H9 (cell line): Measurements from ENCODE around the gene TRIOBP. TPM values are rescaled to one million over a fixed set of nuclear protein-coding genes. Genes with fewer than 3 reads are reported as not detected.
A peak's percentile ranks its signal among the peaks of the same experiment; 100 is the strongest.

Experiments used
- DNase-seq: peaks from one replicate; pipeline ENCODE4 v3.0.0-alpha.2; 2017
- H2AFZ ChIP-seq: one replicate; pipeline ENCODE4 v1.6.1; 2013; ENCODE audit warnings: mild to moderate bottlenecking, low read length, control low read depth, moderate library complexity
- H2AK5ac ChIP-seq: 2 replicates; pipeline ENCODE4 v1.6.1; 2013; ENCODE audit warnings: low read length, control low read depth, mixed read lengths; ENCODE audit not compliant: insufficient read length
- H2BK120ac ChIP-seq: one replicate; pipeline ENCODE4 v1.6.1; 2013; ENCODE audit warnings: low read depth, mild to moderate bottlenecking, low read length, control low read depth, inconsistent platforms; ENCODE audit not compliant: poor library complexity, severe bottlenecking
- H2BK12ac ChIP-seq: 2 replicates; pipeline ENCODE4 v1.6.1; 2013; ENCODE audit warnings: low read length, control low read depth, mixed read lengths, low read depth; ENCODE audit not compliant: insufficient read length
- H2BK15ac ChIP-seq: 2 replicates; pipeline ENCODE4 v1.6.1; 2013; ENCODE audit warnings: low read depth, low read length, control low read depth
- H2BK20ac ChIP-seq: one replicate; pipeline ENCODE4 v1.6.1; 2013; ENCODE audit warnings: low read depth, mild to moderate bottlenecking, low read length, control low read depth, inconsistent platforms; ENCODE audit not compliant: poor library complexity, severe bottlenecking
- H2BK5ac ChIP-seq: 2 replicates; pipeline ENCODE4 v1.6.1; 2013; ENCODE audit warnings: low read length, control low read depth, mixed read lengths; ENCODE audit not compliant: insufficient read length
- H3K14ac ChIP-seq: 2 replicates; pipeline ENCODE4 v1.6.1; 2013; ENCODE audit warnings: low read length, control low read depth; ENCODE audit not compliant: insufficient read depth
- H3K18ac ChIP-seq: 2 replicates; pipeline ENCODE4 v1.6.1; 2013; ENCODE audit warnings: low read depth, mild to moderate bottlenecking, mixed read lengths, low read length, control low read depth; ENCODE audit not compliant: insufficient read length
- H3K23ac ChIP-seq: 2 replicates; pipeline ENCODE4 v1.6.1; 2013; ENCODE audit warnings: low read length, control low read depth, mixed read lengths, low read depth; ENCODE audit not compliant: insufficient read length
- H3K23me2 ChIP-seq: 2 replicates; pipeline ENCODE4 v1.6.1; 2013; ENCODE audit warnings: low read depth, mild to moderate bottlenecking, mixed read lengths, low read length, control low read depth; ENCODE audit not compliant: insufficient read length, poor library complexity, severe bottlenecking
- H3K27ac ChIP-seq: 2 replicates; pipeline ENCODE4 v1.5.1; 2013; ENCODE audit warnings: low read length, control low read depth, mixed read lengths, low read depth; ENCODE audit not compliant: insufficient read length
- H3K27me3 ChIP-seq: 2 replicates; pipeline ENCODE4 v1.6.1; 2013; ENCODE audit warnings: low read length, control low read depth, inconsistent platforms; ENCODE audit not compliant: insufficient read depth
- H3K4ac ChIP-seq: 2 replicates; pipeline ENCODE4 v1.6.1; 2013; ENCODE audit warnings: low read depth, mild to moderate bottlenecking, control low read depth, inconsistent platforms, low read length, moderate library complexity
- H3K4me1 ChIP-seq: 2 replicates; pipeline ENCODE4 v1.6.1; 2013; ENCODE audit warnings: low read length, control low read depth, inconsistent platforms; ENCODE audit not compliant: insufficient read depth
- H3K4me2 ChIP-seq: 2 replicates; pipeline ENCODE4 v1.6.1; 2013; ENCODE audit warnings: low read length, control low read depth, mixed read lengths; ENCODE audit not compliant: insufficient read length, insufficient read depth
- H3K56ac ChIP-seq: 2 replicates; pipeline ENCODE4 v1.6.1; 2013; ENCODE audit warnings: low read depth, mild to moderate bottlenecking, mixed read lengths, low read length, control low read depth; ENCODE audit not compliant: insufficient read length
- H3K79me1 ChIP-seq: 2 replicates; pipeline ENCODE4 v1.6.1; 2013; ENCODE audit warnings: low read depth, mild to moderate bottlenecking, moderate library complexity, low read length, control low read depth, inconsistent platforms; ENCODE audit not compliant: insufficient read depth, poor library complexity, severe bottlenecking
- H3K79me2 ChIP-seq: 2 replicates; pipeline ENCODE4 v1.6.1; 2013; ENCODE audit warnings: low read length, control low read depth, inconsistent platforms; ENCODE audit not compliant: insufficient read depth
- H3K9ac ChIP-seq: 2 replicates; pipeline ENCODE4 v1.6.1; 2013; ENCODE audit warnings: low read length, control low read depth, mixed read lengths; ENCODE audit not compliant: insufficient read length; ENCODE audit errors: extremely low read depth
- H3K9me3 ChIP-seq: one replicate; pipeline ENCODE4 v1.6.1; 2013; ENCODE audit warnings: low read depth, low read length, inconsistent platforms; ENCODE audit not compliant: control insufficient read depth
- H3T11ph ChIP-seq: one replicate; pipeline ENCODE4 v1.6.1; 2013; ENCODE audit warnings: mild to moderate bottlenecking, low read length, control low read depth, inconsistent platforms
- H4K20me1 ChIP-seq: one replicate; pipeline ENCODE4 v1.6.1; 2013; ENCODE audit not compliant: control insufficient read depth, insufficient read length, insufficient read depth
- H4K5ac ChIP-seq: 2 replicates; pipeline ENCODE4 v1.6.1; 2013; ENCODE audit warnings: low read depth, mild to moderate bottlenecking, mixed read lengths, low read length, control low read depth; ENCODE audit not compliant: insufficient read length
- H4K8ac ChIP-seq: replicated peaks from 2 replicates; pipeline ENCODE4 v1.6.1; 2013; ENCODE audit warnings: low read length, control low read depth, mixed read lengths, low read depth; ENCODE audit not compliant: insufficient read length
- H4K91ac ChIP-seq: 2 replicates; pipeline ENCODE4 v1.6.1; 2013; ENCODE audit warnings: low read depth, mild to moderate bottlenecking, moderate library complexity, mixed read lengths, low read length, control low read depth; ENCODE audit not compliant: insufficient read length
- H3K27ac Mint-ChIP-seq, 3 experiments: 2 replicates in 2 of 3; 3 replicates in 1 of 3; pipeline ENCODE4 v1.8.0; 2020 to 2021; ENCODE audit warnings: mixed read lengths in 3 of 3, mild to moderate bottlenecking in 1 of 3, moderate library complexity in 1 of 3
- H3K27me3 Mint-ChIP-seq: 2 replicates; pipeline ENCODE4 v1.8.0; 2021; ENCODE audit warnings: low read depth, mild to moderate bottlenecking, moderate library complexity, mixed read lengths
- H3K36me3 Mint-ChIP-seq, 3 experiments: 2 replicates in 2 of 3; 3 replicates in 1 of 3; pipeline ENCODE4 v1.8.0; 2020 to 2021; ENCODE audit warnings: low read depth in 3 of 3, mixed read lengths in 3 of 3; ENCODE audit not compliant: insufficient read depth in 1 of 3
- H3K4me1 Mint-ChIP-seq, 2 experiments: 2 replicates each; pipeline ENCODE4 v1.8.0; 2020; ENCODE audit warnings: mixed read lengths in 2 of 2
- H3K4me3 Mint-ChIP-seq, 2 experiments: 2 replicates in 1 of 2; 3 replicates in 1 of 2; pipeline ENCODE4 v1.8.0; 2020 to 2021; ENCODE audit warnings: mild to moderate bottlenecking in 2 of 2, mixed read lengths in 2 of 2, moderate library complexity in 1 of 2
- H3K9me3 Mint-ChIP-seq, 2 experiments: 2 replicates in 1 of 2; 3 replicates in 1 of 2; pipeline ENCODE4 v1.8.0; 2020; ENCODE audit warnings: mild to moderate bottlenecking in 2 of 2, mixed read lengths in 2 of 2, moderate library complexity in 1 of 2
- WGBS: extraction: QIAGEN DNeasy Blood & Tissue Kit; methylation state at CpG from one replicate; pipeline ENCODE4 v1.1.7; 2013; ENCODE audit warnings: missing lambda C conversion rate, low lambda C conversion rate, mixed read lengths; ENCODE audit not compliant: insufficient read length; ENCODE audit errors: extremely low coverage; 5-methylcytosine and 5-hydroxymethylcytosine counted together
- total RNA-seq: library from RNA; stranded (reverse); gene quantifications from 2 replicates; pipeline ENCODE4 v1.2.1, GENCODE V29; 2021
- TF ChIP-seq, protein P1 (sequence below): fragments of 200-600 bp; sonication (generic); conservative IDR thresholded peaks from 3 replicates; pipeline ENCODE4 v1.8.0; 2021; ENCODE audit warnings: antibody characterized with exemption, mild to moderate bottlenecking

The TRIOBP gene
- total RNA-seq, 1 experiment from 2014 or later = 52.7 TPM

DNA sequence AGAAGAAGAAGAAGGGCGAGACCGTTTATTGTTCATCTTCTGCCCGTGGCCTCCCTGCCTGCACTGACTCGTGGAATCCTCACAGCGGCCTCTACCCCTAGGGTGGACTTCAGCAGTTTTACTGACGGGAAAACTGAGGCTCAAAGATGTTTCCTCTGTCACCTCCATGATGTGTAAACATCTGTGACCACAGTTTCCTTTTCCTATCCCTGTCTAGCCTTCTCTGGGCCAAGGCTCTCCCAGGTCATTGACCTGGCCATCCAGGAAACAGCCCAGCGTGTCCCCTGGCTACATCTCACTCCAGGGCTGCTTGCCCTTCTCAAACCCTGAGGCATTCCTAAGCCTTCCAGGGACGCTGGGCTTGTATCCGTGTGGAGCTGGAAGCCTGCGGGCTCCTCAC, 61.8 kb downstream of the TRIOBP start:
- Histone ChIP-seq H3K79me1 (no peaks in the 10 kb centered on the region), H3K9me3 (no peaks in the 10 kb centered on the region), H3K23me2 (no peaks in the 10 kb centered on the region), H3K4ac (no peak overlapping the region), H2AFZ (no peak overlapping the region), H2AK5ac (no peak overlapping the region), H4K5ac (no peak overlapping the region), H3K9ac (no peak overlapping the region), H4K20me1 (no peaks in the 10 kb centered on the region), H3K27ac (no peak overlapping the region), H3K27me3 (no peaks in the 10 kb centered on the region), H3K23ac (no peak overlapping the region), H2BK20ac (no peak overlapping the region), H4K91ac (no peak overlapping the region), H2BK120ac (no peak overlapping the region), H2BK12ac (no peak overlapping the region), H2BK5ac (no peak overlapping the region), H3K56ac (no peak overlapping the region), H3K4me1 (no peaks in the 10 kb centered on the region), H3K18ac (no peak overlapping the region), H3K14ac (no peak overlapping the region), H2BK15ac (no peak overlapping the region), H3T11ph (no peak overlapping the region), H4K8ac (no peak overlapping the region), H3K79me2 (no peaks in the 10 kb centered on the region), H3K4me2 (no peak overlapping the region)
- no peak for DNase-seq
- Mint-ChIP-seq H3K4me3 (no peak overlapping the region), H3K9me3 (no peaks in the 10 kb centered on the region), H3K27ac (peak overlapping the region in 1 of 3 experiments; percentile 88; a peak in 1 of 7 replicates), H3K4me1 (no peaks in the 10 kb centered on the region), H3K36me3 (peaks cover 19 to 72% (median 68%) of the 10 kb centered on the region in 3 experiments; a peak in 6 of 7 replicates), H3K27me3 (no peaks in the 10 kb centered on the region; the same call in 1 of the 2 replicates)
- no CpG with 5 or more reads among the region's 10 CpGs for WGBS
- TF ChIP-seq, protein P1, sequence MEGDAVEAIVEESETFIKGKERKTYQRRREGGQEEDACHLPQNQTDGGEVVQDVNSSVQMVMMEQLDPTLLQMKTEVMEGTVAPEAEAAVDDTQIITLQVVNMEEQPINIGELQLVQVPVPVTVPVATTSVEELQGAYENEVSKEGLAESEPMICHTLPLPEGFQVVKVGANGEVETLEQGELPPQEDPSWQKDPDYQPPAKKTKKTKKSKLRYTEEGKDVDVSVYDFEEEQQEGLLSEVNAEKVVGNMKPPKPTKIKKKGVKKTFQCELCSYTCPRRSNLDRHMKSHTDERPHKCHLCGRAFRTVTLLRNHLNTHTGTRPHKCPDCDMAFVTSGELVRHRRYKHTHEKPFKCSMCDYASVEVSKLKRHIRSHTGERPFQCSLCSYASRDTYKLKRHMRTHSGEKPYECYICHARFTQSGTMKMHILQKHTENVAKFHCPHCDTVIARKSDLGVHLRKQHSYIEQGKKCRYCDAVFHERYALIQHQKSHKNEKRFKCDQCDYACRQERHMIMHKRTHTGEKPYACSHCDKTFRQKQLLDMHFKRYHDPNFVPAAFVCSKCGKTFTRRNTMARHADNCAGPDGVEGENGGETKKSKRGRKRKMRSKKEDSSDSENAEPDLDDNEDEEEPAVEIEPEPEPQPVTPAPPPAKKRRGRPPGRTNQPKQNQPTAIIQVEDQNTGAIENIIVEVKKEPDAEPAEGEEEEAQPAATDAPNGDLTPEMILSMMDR = no peak
